IPS-20b (cell line): Measurements from ENCODE around the gene NDUFB3.

ENCODE experiments used
- H3K27ac ChIP-seq: one replicate; pipeline ENCODE4 v1.5.1; 2013; ENCODE audit warnings: low read length
- H3K27me3 ChIP-seq: 2 replicates; pipeline ENCODE4 v1.6.1; 2013; ENCODE audit warnings: mild to moderate bottlenecking, low read length, inconsistent platforms; ENCODE audit not compliant: insufficient read depth
- H3K36me3 ChIP-seq: 2 replicates; pipeline ENCODE4 v1.6.1; 2013; ENCODE audit warnings: low read depth, mild to moderate bottlenecking, inconsistent platforms, low read length, moderate library complexity; ENCODE audit not compliant: insufficient read depth
- H3K4me1 ChIP-seq: 2 replicates; pipeline ENCODE4 v1.6.1; 2013; ENCODE audit warnings: mild to moderate bottlenecking, control low read depth, inconsistent platforms, low read length, moderate library complexity; ENCODE audit not compliant: insufficient read depth
- H3K4me3 ChIP-seq: 2 replicates; pipeline ENCODE4 v1.5.1; 2013; ENCODE audit warnings: mild to moderate bottlenecking, low read length, inconsistent platforms
- H3K9ac ChIP-seq: 2 replicates; pipeline ENCODE4 v1.6.1; 2013; ENCODE audit warnings: low read depth, mild to moderate bottlenecking, inconsistent platforms, low read length, moderate library complexity
- H3K9me3 ChIP-seq: 2 replicates; pipeline ENCODE4 v1.6.1; 2013; ENCODE audit warnings: mild to moderate bottlenecking, low read depth, low read length, inconsistent platforms; ENCODE audit not compliant: insufficient read depth

The NDUFB3 gene

DNA sequence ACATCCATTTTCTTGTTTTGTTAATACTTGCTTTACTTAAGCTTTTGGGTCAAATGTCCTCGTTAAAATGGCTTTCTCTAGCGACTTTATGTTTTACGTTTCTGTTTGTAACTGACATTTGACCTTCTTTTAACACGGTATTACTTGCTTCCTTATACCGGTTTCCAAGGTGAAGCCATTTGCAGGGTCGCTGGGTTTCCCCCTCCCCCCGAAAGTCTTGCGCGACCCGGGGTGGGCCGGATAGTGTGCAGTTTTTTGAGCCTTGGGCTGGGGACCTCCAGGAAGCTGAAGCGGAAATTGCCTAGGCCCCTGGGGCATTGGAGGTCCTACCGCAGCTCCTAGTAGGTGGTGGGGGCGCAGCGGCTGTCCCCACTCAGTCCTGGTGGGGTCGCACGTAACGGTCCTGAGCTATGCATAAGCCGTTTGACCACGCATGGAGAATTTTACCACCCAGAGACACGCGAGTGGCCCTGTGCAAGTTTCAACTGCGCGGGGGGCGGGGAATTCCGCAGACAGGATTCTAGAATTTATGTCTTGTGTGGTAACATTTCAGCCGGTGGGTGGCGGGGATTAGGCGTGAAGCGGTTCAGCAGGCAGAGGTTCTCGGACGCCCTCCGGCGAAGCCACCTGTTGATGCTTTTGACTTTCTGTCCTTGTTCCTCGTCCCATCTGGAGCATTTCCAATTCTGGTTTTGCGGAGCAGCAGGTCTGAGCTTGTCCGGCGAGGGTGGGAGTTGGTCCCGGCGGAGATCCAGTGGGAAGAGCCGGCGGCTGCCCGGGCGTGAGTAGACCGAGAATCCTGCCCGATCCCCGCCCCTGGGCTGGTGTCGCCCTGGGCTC, 46.5 kb downstream of the NDUFB3 start:
- Histone ChIP-seq H3K36me3 (no peaks in the 10 kb centered on the region), H3K9ac (peak overlapping the region; percentile 58; the same call in 1 of the 2 replicates), H3K27ac (no peak overlapping the region), H3K4me3 (peak overlapping the region; percentile 81), H3K4me1 (peaks cover 6% of the 10 kb centered on the region; the same call in 1 of the 2 replicates), H3K9me3 (no peaks in the 10 kb centered on the region), H3K27me3 (no peaks in the 10 kb centered on the region)

DNA sequence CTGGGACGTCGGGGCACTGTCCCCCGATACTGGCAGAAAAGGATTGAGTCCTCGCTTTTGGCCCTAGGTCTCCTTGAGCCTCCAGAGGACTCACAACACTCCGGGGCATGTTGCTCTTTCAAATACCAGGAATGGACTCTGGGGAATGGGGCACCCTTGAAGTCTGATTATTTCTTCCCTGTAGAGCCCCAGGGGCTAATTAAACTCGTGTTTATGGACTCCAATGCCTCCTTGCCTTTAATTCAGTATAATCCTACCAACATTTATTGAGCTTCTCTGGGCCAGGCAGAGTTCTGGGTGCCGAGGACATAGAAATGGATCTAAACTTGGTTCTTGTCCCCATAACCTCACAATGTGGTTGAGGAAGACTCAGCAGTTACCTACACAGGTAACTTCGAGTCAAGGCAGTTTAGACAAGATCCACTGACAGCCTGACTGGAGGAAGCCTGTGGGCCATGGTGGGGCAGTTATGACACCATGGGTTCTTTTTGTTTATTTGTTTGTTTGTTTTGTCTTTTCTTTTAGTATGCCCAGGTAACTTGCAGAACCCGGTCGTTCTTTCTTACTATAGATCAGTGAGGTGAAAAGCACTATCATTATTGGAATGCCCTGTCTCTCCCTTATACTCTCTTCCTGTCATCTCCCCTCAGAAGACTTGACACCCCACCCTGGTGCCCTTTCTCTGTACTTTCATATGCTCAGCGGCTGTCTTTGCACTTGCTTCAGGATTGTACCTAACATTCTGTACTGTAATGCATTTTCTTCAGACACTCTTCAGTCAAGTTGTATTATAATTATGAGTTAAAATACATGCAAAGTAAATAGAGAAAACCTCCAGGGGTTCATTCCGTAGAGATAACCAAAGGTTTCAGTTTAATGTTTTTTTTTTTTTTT, 47.4 kb downstream of the NDUFB3 start:
- H3K4me3 ChIP-seq, result peak overlapping the region; percentile 81
- H3K27ac ChIP-seq, result no peak overlapping the region
- peak overlapping the region; percentile 58; the same call in 1 of the 2 replicates for H3K9ac ChIP-seq
- no peaks in the 10 kb centered on the region for H3K9me3 ChIP-seq
- H3K4me1 ChIP-seq, result peaks cover 6% of the 10 kb centered on the region
- no peaks in the 10 kb centered on the region for H3K36me3 ChIP-seq
- H3K27me3 ChIP-seq, result no peaks in the 10 kb centered on the region

GRCh38 chr2:201122276-201122675, 50.5 kb downstream of the NDUFB3 start:
- Histone ChIP-seq H3K4me3 (no peak overlapping the region), H3K9ac (no peak overlapping the region), H3K36me3 (no peaks in the 10 kb centered on the region), H3K27me3 (no peaks in the 10 kb centered on the region), H3K4me1 (peaks cover 8% of the 10 kb centered on the region), H3K9me3 (no peaks in the 10 kb centered on the region), H3K27ac (no peak overlapping the region)

- Histone ChIP-seq H3K9ac (no peak overlapping the region), H3K27ac (no peak overlapping the region), H3K27me3 (no peaks in the 10 kb centered on the region), H3K9me3 (no peaks in the 10 kb centered on the region), H3K4me1 (peaks cover 18% of the 10 kb centered on the region), H3K4me3 (no peak overlapping the region), H3K36me3 (no peaks in the 10 kb centered on the region)
Observed at GRCh38 chr2:201126308-201127151, 54.7 kb downstream of the NDUFB3 start.

DNA sequence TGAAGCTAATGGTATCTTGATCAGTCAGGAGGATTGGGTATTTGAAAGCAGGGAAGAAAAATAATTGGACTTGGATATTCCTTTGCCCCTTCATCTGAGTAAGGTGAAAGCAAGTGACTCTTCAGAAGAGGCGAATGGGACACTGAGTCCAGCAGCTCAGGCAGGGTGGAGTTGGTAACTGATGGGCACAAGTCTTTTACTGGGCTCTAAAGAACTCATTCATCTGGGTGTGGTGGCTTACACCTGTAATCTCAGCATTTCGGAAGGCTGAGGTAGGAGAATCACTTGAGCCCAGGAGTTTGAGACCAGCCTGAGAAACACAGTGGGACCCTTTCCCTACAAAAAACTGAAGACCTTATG, 55.3 kb downstream of the NDUFB3 start:
- no peak overlapping the region for H3K9ac ChIP-seq

GRCh38 chr2:201127570-201127969, 55.8 kb downstream of the NDUFB3 start:
- Histone ChIP-seq H3K4me3 (no peak overlapping the region), H3K9ac (no peak overlapping the region), H3K27ac (no peak overlapping the region), H3K4me1 (peaks cover 20% of the 10 kb centered on the region), H3K36me3 (no peaks in the 10 kb centered on the region), H3K27me3 (no peaks in the 10 kb centered on the region), H3K9me3 (no peaks in the 10 kb centered on the region)

More for the DNA sequence above, 55.3 kb downstream of the NDUFB3 start:
- peaks cover 20% of the 10 kb centered on the region for H3K4me1 ChIP-seq
- no peaks in the 10 kb centered on the region for H3K27me3 ChIP-seq
- no peaks in the 10 kb centered on the region for H3K9me3 ChIP-seq
- no peak overlapping the region for H3K4me3 ChIP-seq
- no peaks in the 10 kb centered on the region for H3K36me3 ChIP-seq
- H3K27ac ChIP-seq, result no peak overlapping the region

DNA sequence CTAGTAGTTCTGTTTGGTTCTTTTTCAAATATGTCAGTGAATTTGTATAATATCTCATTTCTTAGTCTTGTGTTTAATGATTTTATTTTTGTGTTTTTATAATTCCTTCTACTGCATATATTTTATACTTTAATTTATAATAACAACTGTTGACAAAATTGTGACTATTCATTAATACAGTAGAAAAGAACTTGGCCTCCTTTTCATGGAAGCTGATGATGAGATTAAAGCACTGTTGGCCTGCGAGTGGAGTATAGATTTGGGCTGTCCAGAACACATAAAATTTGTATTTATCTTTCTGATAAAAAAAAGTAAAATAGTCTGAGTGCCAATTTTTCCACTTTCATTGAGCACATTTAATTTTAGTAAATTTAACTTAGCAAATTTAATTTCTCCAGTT, 56.2 kb downstream of the NDUFB3 start:
- H3K9me3 ChIP-seq, result no peaks in the 10 kb centered on the region
- H3K4me1 ChIP-seq, result peaks cover 20% of the 10 kb centered on the region
- H3K4me3 ChIP-seq, result no peak overlapping the region
- H3K9ac ChIP-seq, result no peak overlapping the region
- H3K27ac ChIP-seq, result no peak overlapping the region
- no peaks in the 10 kb centered on the region for H3K27me3 ChIP-seq
- H3K36me3 ChIP-seq, result no peaks in the 10 kb centered on the region

DNA sequence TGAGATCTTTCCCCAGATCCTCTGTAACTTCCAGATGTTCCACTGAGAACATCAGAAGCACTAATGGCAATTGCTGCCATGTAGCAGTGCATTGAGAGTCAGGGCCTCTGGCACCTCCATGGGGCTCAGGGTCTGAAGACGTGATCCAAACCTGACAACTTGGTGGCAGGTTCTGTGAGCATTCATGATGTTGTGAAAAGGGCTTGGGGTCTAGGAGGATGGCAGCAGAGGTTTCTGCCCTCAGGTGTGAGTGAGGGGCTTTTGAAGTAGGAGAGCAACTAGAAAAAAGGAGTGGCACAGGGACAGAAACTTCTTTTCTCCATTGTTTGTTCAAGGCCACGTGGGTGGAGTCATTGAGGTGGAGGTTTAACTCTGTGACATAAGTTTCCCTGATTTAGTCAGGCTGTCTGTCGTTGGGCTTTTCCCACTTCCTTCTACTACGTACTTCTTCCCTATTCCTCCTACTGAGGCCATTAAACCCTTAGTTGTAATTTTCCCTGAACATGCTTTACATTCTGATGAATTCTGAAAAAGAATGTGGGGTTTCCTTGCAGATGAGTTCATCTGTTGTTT, 57.2 kb downstream of the NDUFB3 start:
- Histone ChIP-seq H3K9me3 (no peaks in the 10 kb centered on the region), H3K9ac (no peak overlapping the region), H3K27ac (no peak overlapping the region), H3K4me3 (no peak overlapping the region), H3K36me3 (no peaks in the 10 kb centered on the region), H3K4me1 (peaks cover 20% of the 10 kb centered on the region), H3K27me3 (no peaks in the 10 kb centered on the region)

GRCh38 chr2:201130524-201131186, 58.9 kb downstream of the NDUFB3 start:
- no peak overlapping the region for H3K9ac ChIP-seq
- no peaks in the 10 kb centered on the region for H3K36me3 ChIP-seq
- H3K27me3 ChIP-seq, result no peaks in the 10 kb centered on the region
- H3K4me1 ChIP-seq, result peaks cover 20% of the 10 kb centered on the region
- no peaks in the 10 kb centered on the region for H3K9me3 ChIP-seq
- H3K4me3 ChIP-seq, result no peak overlapping the region
- H3K27ac ChIP-seq, result no peak overlapping the region

GRCh38 chr2:201132518-201132917, 60.7 kb downstream of the NDUFB3 start:
- Histone ChIP-seq H3K4me3 (no peak overlapping the region), H3K36me3 (no peaks in the 10 kb centered on the region), H3K9ac (no peak overlapping the region), H3K9me3 (no peaks in the 10 kb centered on the region), H3K27me3 (no peaks in the 10 kb centered on the region), H3K27ac (no peak overlapping the region), H3K4me1 (peaks cover 12% of the 10 kb centered on the region)
